Muscle layer of colon (tissue), 2 donors: Measurements from ENCODE around the gene GZF1.

Experiments
- H3K27ac ChIP-seq: one replicate; pipeline ENCODE4 v1.7.0; 2013; ENCODE audit warnings: low read depth, mild to moderate bottlenecking, low read length, moderate library complexity
- H3K27me3 ChIP-seq, 2 donors: one replicate each; pipeline ENCODE4 v1.7.0; 2013; ENCODE audit warnings: low read length in 2 of 2, mild to moderate bottlenecking in 2 of 2; ENCODE audit not compliant: insufficient read depth in 2 of 2, control insufficient read depth in 1 of 2
- H3K36me3 ChIP-seq: one replicate; pipeline ENCODE4 v1.7.0; 2013; ENCODE audit warnings: mild to moderate bottlenecking, low read length; ENCODE audit not compliant: insufficient read depth
- H3K4me1 ChIP-seq: one replicate; pipeline ENCODE4 v1.7.0; 2013; ENCODE audit warnings: mild to moderate bottlenecking, low read length; ENCODE audit not compliant: insufficient read depth
- H3K4me3 ChIP-seq, 2 donors: one replicate each; pipeline ENCODE4 v1.7.0; 2013; ENCODE audit warnings: low read length in 2 of 2, low read depth in 1 of 2, mild to moderate bottlenecking in 1 of 2, moderate library complexity in 1 of 2
- H3K9ac ChIP-seq: one replicate; pipeline ENCODE4 v1.7.0; 2013; ENCODE audit warnings: low read length
- H3K9me3 ChIP-seq: one replicate; pipeline ENCODE4 v1.7.0; 2013; ENCODE audit warnings: mild to moderate bottlenecking, low read length
- donor health status: abdominal sarcoma.
- donor health status: Adenocarcinoma of cecum.

Gene GZF1

DNA sequence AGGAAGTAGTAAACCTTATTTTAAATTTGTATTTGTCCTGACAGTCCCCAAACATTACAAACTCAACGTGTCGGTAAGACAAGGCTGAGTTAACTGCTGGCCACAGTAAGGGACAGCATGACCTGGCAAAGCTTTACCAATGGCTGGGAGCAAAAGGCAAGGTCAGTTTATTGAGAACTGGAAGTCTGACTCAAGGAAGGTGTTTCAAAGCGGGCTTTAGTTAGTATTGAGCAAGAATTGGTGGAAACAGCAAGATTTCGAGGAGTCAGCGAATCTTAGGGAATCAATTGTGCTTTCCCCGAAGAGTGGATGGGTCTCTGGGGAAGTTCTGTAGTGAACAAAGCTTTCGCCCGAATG is 885 bp upstream of the GZF1 start:
- Histone ChIP-seq H3K9ac (peak overlapping the region; percentile 89), H3K9me3 (no peaks in the 10 kb centered on the region), H3K4me1 (peaks cover 43% of the 10 kb centered on the region), H3K4me3 (peak overlapping the region; percentile 67 to 75), H3K36me3 (peaks cover 12% of the 10 kb centered on the region), H3K27me3 (no peaks in the 10 kb centered on the region), H3K27ac (peak overlapping the region; percentile 92)

DNA sequence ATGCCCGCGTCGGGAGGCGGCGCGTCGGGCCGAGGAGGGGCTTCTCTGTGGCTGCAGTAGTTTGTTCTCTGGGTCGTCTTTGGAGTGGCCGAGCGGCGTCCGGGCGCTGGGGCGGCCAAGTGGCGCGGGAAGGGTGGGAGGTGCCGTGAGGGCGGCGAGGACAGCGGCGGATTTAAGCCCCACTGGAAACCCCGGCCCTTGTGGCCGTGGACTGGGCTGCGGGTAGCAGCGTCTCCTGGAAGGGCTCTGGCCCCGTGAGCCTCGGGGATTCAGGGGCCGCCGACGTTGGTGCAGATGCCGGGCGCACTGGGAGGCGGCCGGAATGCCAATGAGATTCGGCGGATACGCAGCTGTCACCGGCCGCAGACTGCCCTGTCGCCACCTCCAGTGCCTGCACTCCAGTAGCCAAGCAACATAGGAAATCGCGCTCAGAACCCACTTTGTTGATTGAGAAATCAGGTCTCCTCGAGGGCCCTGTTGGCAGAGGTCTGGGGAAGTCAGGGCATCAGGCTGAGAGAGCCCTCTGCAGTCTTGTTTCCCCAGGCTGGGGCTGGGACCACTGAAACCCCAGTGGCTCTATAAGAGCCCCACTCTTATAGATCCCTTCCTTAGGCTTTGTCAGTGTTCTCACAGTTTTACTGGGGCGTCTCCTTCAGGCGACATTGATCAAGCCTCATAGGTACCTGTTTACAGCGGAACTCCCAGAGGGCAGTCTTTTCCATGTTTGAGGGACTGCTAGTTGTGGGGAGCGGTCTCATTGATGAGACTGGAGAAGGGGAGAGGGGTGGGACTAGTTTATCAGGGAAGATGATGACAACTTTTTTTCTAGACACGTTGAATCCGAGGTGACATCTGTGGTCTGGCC is 642 bp downstream of the GZF1 start:
- peaks cover 12% of the 10 kb centered on the region for H3K36me3 ChIP-seq
- H3K27ac ChIP-seq = peak overlapping the region; percentile 73
- peak overlapping the region; percentile 58 for H3K9ac ChIP-seq
- no peaks in the 10 kb centered on the region for H3K27me3 ChIP-seq
- peak overlapping the region; percentile 68 to 80 for H3K4me3 ChIP-seq
- H3K4me1 ChIP-seq = peaks cover 46% of the 10 kb centered on the region
- H3K9me3 ChIP-seq = no peaks in the 10 kb centered on the region

DNA sequence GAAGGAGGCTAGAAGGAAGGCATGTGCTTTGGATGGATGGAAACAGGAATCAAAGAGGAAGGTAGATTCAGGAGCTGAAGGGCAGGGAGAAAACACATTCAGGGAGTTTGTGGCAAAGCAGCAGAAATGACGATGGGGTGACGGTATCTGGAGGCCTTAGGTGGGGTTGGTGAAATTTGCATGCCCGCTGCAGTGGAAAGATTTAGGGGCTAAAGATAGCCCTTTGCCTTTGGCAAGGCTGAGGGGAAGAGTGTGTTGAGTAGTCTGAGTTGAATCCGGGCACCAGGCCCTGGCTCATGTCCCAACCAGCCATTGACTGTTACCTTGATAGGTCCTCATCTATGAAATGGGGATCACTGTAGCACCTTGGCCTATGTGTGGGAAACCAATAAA is 1.3 kb downstream of the GZF1 start:
- Histone ChIP-seq H3K4me3 (peak overlapping the region in 1 of 2 donors; percentile 68), H3K4me1 (peaks cover 46% of the 10 kb centered on the region)

DNA sequence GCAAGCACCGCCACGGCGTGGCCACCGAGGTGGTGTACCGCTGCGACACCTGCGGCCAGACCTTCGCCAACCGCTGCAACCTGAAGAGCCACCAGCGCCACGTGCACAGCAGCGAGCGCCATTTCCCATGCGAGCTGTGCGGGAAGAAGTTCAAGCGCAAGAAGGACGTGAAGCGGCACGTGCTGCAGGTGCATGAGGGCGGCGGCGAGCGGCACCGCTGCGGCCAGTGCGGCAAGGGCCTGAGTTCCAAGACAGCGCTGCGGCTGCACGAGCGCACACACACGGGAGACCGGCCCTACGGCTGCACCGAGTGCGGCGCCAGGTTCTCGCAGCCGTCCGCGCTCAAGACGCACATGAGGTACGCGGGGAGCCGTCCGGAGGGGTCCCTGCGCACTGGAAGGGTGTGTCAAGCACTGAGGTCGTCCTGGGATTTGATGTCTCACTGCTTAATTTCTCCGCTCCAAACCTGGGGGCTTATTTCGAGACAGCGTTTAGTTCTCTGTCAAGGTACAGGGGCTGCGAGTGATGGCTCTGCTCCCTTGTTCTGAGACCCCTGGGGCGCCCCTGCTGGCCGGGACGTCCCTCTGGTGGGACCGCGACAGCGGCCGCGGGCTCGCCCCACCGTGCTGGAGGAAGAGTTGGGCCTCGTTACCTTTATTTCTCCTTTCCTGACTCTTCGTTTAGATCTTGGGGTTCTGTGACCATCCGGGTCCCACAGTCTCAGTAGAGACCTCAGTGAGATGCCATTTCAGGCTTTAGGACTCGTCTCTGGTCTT is 3.6 kb downstream of the GZF1 start:
- H3K4me3 ChIP-seq = no peak overlapping the region
- H3K27ac ChIP-seq = no peak overlapping the region
- H3K4me1 ChIP-seq = peaks cover 35% of the 10 kb centered on the region
- no peaks in the 10 kb centered on the region for H3K27me3 ChIP-seq
- no peaks in the 10 kb centered on the region for H3K9me3 ChIP-seq
- H3K9ac ChIP-seq = no peak overlapping the region
- H3K36me3 ChIP-seq = peaks cover 32% of the 10 kb centered on the region

More for the DNA sequence above, 1.3 kb downstream of the GZF1 start:
- H3K9ac ChIP-seq = peak overlapping the region; percentile 58
- H3K27me3 ChIP-seq = no peaks in the 10 kb centered on the region
- H3K36me3 ChIP-seq = peaks cover 12% of the 10 kb centered on the region
- no peaks in the 10 kb centered on the region for H3K9me3 ChIP-seq
- no peak overlapping the region for H3K27ac ChIP-seq

DNA sequence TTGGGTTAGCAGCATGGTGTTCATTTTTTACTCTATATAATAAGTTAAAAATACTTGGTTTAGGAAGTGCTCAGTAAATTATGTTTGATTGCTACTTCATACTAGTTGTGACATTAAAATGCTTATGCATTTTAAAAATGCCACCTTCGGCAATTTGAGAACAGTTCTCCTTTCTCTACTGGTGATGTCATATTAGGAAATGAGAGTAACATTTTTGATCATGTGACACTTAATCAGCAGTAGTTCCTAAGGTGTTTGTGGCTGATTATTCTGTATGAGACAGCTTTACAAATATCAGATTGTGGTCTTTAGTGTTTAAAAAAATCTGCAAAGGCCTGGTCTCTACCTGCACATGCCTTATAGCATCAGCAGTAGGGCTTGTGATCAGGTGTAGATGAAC is 4.4 kb downstream of the GZF1 start:
- no peak overlapping the region for H3K4me3 ChIP-seq
- H3K27me3 ChIP-seq = no peaks in the 10 kb centered on the region
- no peaks in the 10 kb centered on the region for H3K9me3 ChIP-seq
- H3K9ac ChIP-seq = no peak overlapping the region
- H3K36me3 ChIP-seq = peaks cover 40% of the 10 kb centered on the region
- H3K4me1 ChIP-seq = peaks cover 28% of the 10 kb centered on the region
- H3K27ac ChIP-seq = no peak overlapping the region

DNA sequence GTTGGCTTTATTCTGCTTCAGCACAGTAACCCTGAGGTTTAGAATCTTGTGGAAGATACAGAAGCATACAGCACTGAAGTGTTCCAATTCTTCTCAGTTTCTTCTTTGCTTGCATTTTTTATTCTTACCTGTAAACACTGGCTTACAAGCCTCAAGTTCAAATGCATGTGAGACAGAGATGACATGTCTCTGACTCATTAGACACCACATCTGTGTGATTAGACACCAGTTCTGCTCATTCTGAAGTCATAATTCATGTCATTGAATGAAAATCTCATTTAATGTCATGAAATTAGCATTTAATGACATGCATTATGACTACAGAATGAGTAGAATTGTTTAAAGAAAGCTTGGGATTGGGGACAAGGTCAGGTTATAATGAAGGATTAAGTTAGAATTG is 5.8 kb downstream of the GZF1 start:
- Histone ChIP-seq H3K4me3 (no peak overlapping the region), H3K4me1 (peaks cover 26% of the 10 kb centered on the region), H3K9me3 (no peaks in the 10 kb centered on the region), H3K27ac (no peak overlapping the region), H3K9ac (no peak overlapping the region), H3K36me3 (peaks cover 48% of the 10 kb centered on the region), H3K27me3 (no peaks in the 10 kb centered on the region)

DNA sequence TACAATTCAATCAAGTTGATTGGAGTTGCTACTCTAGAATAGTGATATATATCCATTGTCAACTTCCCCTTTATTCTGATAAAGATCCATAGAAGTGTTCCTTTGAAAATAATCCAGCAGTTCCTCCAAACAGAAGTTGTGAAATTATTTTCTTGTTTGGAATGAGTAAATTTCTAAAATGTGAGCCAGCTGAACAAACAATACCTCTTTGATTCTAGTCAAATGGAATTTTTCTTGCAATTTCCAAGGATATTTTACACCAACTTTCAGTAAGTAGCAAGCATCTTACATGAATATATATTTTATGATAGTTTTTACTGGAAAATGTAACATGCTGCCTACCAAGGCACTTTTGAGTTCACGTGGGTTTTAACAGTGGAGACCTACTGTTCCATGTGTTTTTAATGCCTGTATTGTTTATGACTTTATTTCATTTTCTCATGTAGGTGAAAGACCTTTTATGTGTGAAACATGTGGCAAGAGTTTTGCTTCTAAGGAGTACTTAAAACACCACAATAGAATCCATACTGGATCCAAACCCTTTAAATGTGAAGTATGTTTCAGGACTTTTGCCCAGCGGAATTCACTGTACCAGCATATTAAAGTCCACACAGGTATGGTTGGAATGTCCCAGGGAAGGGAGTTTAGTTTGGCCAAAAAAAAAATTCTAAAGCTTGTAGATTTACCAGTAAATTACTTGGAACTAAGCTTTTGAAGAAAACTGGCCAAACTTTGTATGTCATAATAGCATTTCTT is 6.5 kb downstream of the GZF1 start:
- Histone ChIP-seq H3K36me3 (peaks cover 53% of the 10 kb centered on the region), H3K27ac (no peak overlapping the region), H3K4me3 (no peak overlapping the region), H3K4me1 (peaks cover 19% of the 10 kb centered on the region), H3K9ac (no peak overlapping the region), H3K27me3 (no peaks in the 10 kb centered on the region), H3K9me3 (no peaks in the 10 kb centered on the region)

DNA sequence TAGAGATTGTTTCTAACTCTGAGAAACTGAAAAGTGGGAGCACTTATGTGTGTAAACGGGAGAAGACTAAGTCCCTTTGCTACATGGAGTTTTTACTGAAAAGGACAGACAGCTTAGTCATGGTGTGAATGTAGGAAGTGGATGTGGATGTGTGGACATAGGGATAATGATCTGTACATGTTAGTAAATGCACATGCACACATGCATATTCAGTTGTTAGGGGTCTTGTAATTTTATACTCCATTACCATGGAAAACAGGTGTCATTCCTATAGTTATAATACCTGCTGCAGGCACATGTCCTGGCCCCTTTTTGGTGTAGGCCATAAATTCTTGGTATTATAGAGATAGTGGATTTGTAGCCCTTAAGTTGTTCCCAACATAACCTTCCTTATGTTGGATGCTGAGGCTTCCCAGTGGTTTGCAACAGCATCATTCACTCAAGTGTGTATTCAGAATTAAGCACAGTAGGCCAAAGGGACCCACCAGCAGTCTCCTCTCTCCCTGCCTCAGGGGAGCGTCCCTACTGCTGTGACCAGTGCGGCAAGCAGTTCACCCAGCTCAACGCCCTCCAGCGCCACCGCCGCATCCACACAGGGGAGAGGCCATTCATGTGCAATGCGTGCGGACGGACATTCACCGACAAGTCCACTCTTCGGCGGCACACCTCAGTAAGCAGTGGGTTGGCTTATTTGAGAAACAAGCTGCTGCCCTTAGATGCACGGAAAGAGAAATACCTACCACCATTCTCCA is 7.3 kb downstream of the GZF1 start:
- no peaks in the 10 kb centered on the region for H3K9me3 ChIP-seq
- no peaks in the 10 kb centered on the region for H3K27me3 ChIP-seq
- peaks cover 55% of the 10 kb centered on the region for H3K36me3 ChIP-seq
- H3K27ac ChIP-seq = no peak overlapping the region
- peaks cover 17% of the 10 kb centered on the region for H3K4me1 ChIP-seq
- no peak overlapping the region for H3K4me3 ChIP-seq
- H3K9ac ChIP-seq = no peak overlapping the region

DNA sequence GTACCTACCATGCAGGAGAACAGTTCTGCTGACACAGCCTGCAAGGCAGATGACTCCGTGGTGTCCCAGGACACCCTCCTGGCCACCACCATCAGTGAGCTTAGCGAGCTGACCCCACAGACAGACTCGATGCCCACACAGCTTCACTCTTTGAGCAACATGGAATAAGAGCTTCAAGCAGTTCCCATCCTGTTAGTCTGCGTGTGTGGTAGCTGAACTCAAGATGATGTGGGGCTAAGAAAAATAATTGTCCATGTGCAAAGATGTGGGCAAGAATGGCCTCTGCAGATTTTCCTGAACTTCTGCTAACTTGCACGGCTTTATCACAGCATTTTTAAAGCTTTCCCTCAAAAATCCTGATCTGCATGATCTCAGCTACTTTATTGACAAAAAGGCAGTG is 8.3 kb downstream of the GZF1 start:
- Histone ChIP-seq H3K27me3 (no peaks in the 10 kb centered on the region), H3K9me3 (no peaks in the 10 kb centered on the region), H3K36me3 (peaks cover 45% of the 10 kb centered on the region), H3K9ac (no peak overlapping the region), H3K4me1 (peaks cover 17% of the 10 kb centered on the region), H3K27ac (no peak overlapping the region), H3K4me3 (no peak overlapping the region)

DNA sequence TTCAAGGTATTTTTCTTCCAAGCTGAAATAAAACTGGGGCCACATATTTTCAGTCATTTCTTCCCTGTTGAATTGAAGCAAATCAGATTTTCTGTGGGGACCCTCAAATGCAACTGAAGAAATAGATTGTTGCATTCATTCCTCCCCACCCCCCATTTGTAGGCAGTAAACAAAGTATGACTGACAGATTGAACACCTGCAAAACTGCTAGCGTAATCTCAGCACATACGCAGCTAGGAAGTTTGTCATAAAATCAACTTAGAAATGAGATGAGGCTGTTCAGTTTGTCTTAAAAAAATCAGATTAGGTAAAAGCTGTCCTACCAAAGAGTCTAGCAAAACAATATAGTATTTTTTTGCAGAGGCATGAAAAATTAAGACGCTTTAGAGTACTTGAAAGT is 8.9 kb downstream of the GZF1 start:
- peaks cover 13% of the 10 kb centered on the region for H3K4me1 ChIP-seq
- peaks cover 50% of the 10 kb centered on the region for H3K36me3 ChIP-seq

DNA sequence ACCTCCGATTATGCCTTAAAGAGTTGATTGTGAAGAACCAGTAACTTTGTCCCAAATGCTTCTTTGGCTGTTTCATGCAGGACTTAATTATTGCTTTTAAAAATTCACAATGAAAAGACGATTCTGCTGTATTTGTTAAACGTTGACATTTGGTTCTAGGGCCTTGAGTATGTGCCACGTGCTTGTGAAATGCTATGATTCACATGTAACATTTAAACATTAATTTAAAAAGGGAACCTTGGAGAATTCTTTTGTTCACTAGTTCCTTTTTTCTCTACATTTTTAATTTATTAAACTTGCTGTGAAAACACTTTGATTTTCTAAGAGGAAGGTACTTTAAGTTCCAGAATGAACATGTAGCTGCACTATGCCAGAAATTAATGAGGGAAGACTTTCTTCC is 9.5 kb downstream of the GZF1 start:
- Histone ChIP-seq H3K4me3 (no peak overlapping the region), H3K4me1 (peaks cover 6% of the 10 kb centered on the region), H3K27ac (no peak overlapping the region)

More for the DNA sequence above, 8.9 kb downstream of the GZF1 start:
- no peak overlapping the region for H3K9ac ChIP-seq
- no peak overlapping the region for H3K4me3 ChIP-seq
- no peaks in the 10 kb centered on the region for H3K9me3 ChIP-seq
- H3K27ac ChIP-seq = no peak overlapping the region
- no peaks in the 10 kb centered on the region for H3K27me3 ChIP-seq

More for the DNA sequence above, 9.5 kb downstream of the GZF1 start:
- H3K27me3 ChIP-seq = no peaks in the 10 kb centered on the region
- peaks cover 53% of the 10 kb centered on the region for H3K36me3 ChIP-seq
- no peaks in the 10 kb centered on the region for H3K9me3 ChIP-seq
- no peak overlapping the region for H3K9ac ChIP-seq
